ENCODE results near the gene PERM1. TPM values are rescaled to one million over a fixed set of nuclear protein-coding genes. Genes with fewer than 3 reads are reported as not detected.
A peak's percentile ranks its signal among the peaks of the same experiment; 100 is the strongest.

PERM1 gene
- total and polyA plus RNA-seq, 9 of the 15 experiments (the other 6 are each of a cell fraction or from before 2014, with no cell fraction given): not detected

DNA sequence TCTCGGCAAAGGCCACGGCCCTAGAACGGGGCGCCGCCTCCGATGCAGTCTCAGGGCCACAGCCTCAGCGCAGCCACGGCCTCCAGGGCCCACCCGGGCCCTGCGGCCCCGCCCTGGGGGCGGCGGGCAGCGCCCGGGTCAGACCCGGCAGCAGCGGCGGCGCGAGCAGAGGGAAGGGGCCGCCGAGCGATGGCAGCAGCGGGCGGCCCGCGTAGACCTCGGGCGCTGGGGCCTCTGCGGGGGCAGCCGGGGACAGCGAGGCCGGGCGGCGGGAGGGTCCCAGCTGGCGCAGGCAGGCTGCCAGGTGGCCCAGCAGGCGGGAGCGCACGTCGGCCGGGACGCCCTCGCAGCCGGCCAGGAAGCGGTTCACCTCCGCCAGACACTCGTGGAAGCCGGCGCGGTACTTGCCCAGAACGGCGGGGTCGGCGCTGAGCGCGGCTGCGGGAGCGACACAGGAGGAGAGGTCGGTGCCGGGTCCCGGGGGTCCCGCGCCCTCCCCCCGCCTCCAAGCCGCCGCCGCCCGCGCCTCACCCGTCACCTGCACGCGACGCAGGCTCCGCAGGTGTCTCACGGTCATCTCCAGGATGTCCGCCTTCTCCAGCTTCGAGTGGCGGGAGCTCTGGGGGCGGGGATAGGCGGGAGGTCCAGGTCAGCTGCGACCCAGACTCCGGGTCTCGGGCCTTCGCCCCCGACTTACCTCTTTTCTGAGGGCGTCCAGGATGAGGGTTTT, 17.3 kb upstream of the PERM1 start:
- peaks cover 16% of the 10 kb centered on the region; the same call in 2 of the 3 replicates for H3K79me2 ChIP-seq (ENCODE audit: control insufficient read depth, insufficient read depth, low read length)
- WGBS (ENCODE audit: insufficient coverage, low coverage, missing lambda C conversion rate): under 1% methylated on average over 80 of the region's 86 CpGs
- ChIA-PET POLR2A (interaction anchor here (1.5 kb wide), 1 partner anchor 18 kb away, joined by 3 read pairs; no protein-coding TSS in a partner anchor), CTCF (ENCODE audit: low intra/inter-chr PET ratio) (no interaction called here)
- ATAC-seq (peak; percentile 4; the same call in 2 of the 3 replicates), FAIRE-seq (peak; percentile 51), DNase-seq (ENCODE audit: extremely low read depth in 1 of 4, low spot score in 3 of 4) (peak; percentile 61 to 70 (median 66))
- no peaks in the 10 kb centered on the region for H3K9me1 ChIP-seq (ENCODE audit: control insufficient read depth, insufficient read depth, low read length)
- peak overlapping the region; percentile 52 for H3K4me3 ChIP-seq
- peak overlapping the region; percentile 77 for H3K4me2 ChIP-seq (ENCODE audit: insufficient read depth, low read length)
- intact Hi-C loops (cut with micrococcal nuclease): no loop called here
- H3K27me3 ChIP-seq (ENCODE audit: control insufficient read depth in 2 of 2, insufficient read depth in 2 of 2, low read length in 2 of 2): peaks cover 0 to 8% of the 10 kb centered on the region in 2 experiments; a peak in 1 of 5 replicates
- peaks cover 17 to 82% of the 10 kb centered on the region in 2 experiments for H3K4me1 ChIP-seq (replicated peaks in 1 of 2; ENCODE audit: control insufficient read depth in 2 of 2, insufficient read depth in 2 of 2, low read length in 2 of 2)
- H3K9ac ChIP-seq (ENCODE audit: insufficient read depth in 1 of 2, low read depth in 2 of 2, low read length in 2 of 2): peak overlapping the region; percentile 86 to 99
- peak overlapping the region; percentile 95 for H3K27ac ChIP-seq (ENCODE audit: extremely low read depth, low read depth, low read length)
- peaks cover 13% of the 10 kb centered on the region; the same call in 1 of the 2 replicates for H4K20me1 ChIP-seq (replicated peaks; ENCODE audit: control insufficient read depth, insufficient read depth, low read length)
- no peaks in the 10 kb centered on the region for H3K9me3 ChIP-seq (replicated peaks; ENCODE audit: control insufficient read depth, insufficient read depth, low read depth, low read length)
- H2AFZ ChIP-seq (ENCODE audit: low read depth, low read length): peak overlapping the region; percentile 66; the same call in 1 of the 2 replicates
- H3K36me3 ChIP-seq (ENCODE audit: control insufficient read depth, insufficient read depth, low read length): no peaks in the 10 kb centered on the region
- in situ Hi-C loops (cut with MboI): no loop called here
- BruUV-seq (replicated peaks): TSS peak; percentile 76
- TF ChIP-seq JUNB (CRISPR knock-in tag; conservative IDR thresholded peaks at IDR 0.05) (no peak), SIN3A (IDR thresholded peaks at IDR 0.05; ENCODE audit: borderline replicate concordance in 2 of 2, control insufficient read depth in 1 of 2, low read depth in 2 of 2, low read length in 2 of 2) (peak; percentile 45 to 62; a peak in 2 of 4 replicates), GABPA (tag; conservative IDR thresholded peaks at IDR 0.05; ENCODE audit: low read depth) (no peak), WHSC1 (IDR thresholded peaks at IDR 0.05; ENCODE audit: low read length) (no peak), TCF7L2 (IDR thresholded peaks at IDR 0.05; ENCODE audit: low read depth, low read length) (no peak), FOXA3 (CRISPR knock-in tag; conservative IDR thresholded peaks at IDR 0.05 in 1 of 2, IDR thresholded peaks at IDR 0.05 in 1 of 2) (no peak; a peak in 1 of 4 replicates), ZFP1 (CRISPR knock-in tag; IDR thresholded peaks at IDR 0.05) (no peak), KDM2B (CRISPR knock-in tag; IDR thresholded peaks at IDR 0.05) (no peak), ZNF431 (CRISPR knock-in tag; IDR thresholded peaks at IDR 0.05) (0 out of 2 replicates have a peak, but pooled peaks have one; percentile 51), NR2C1 (IDR thresholded peaks at IDR 0.05) (no peak), NR2C1 (tag; IDR thresholded peaks at IDR 0.05) (no peak)
- TF ChIP-seq, protein P1, sequence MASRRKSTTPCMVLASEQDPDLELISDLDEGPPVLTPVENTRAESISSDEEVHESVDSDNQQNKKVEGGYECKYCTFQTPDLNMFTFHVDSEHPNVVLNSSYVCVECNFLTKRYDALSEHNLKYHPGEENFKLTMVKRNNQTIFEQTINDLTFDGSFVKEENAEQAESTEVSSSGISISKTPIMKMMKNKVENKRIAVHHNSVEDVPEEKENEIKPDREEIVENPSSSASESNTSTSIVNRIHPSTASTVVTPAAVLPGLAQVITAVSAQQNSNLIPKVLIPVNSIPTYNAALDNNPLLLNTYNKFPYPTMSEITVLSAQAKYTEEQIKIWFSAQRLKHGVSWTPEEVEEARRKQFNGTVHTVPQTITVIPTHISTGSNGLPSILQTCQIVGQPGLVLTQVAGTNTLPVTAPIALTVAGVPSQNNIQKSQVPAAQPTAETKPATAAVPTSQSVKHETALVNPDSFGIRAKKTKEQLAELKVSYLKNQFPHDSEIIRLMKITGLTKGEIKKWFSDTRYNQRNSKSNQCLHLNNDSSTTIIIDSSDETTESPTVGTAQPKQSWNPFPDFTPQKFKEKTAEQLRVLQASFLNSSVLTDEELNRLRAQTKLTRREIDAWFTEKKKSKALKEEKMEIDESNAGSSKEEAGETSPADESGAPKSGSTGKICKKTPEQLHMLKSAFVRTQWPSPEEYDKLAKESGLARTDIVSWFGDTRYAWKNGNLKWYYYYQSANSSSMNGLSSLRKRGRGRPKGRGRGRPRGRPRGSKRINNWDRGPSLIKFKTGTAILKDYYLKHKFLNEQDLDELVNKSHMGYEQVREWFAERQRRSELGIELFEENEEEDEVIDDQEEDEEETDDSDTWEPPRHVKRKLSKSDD (conservative IDR thresholded peaks at IDR 0.05; ENCODE audit: low read length): no peak
- TF ChIP-seq, protein P2, sequence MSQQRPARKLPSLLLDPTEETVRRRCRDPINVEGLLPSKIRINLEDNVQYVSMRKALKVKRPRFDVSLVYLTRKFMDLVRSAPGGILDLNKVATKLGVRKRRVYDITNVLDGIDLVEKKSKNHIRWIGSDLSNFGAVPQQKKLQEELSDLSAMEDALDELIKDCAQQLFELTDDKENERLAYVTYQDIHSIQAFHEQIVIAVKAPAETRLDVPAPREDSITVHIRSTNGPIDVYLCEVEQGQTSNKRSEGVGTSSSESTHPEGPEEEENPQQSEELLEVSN (IDR thresholded peaks at IDR 0.05; ENCODE audit: borderline replicate concordance in 1 of 2, extremely low read depth in 1 of 2, insufficient read depth in 1 of 2, insufficient read length in 1 of 2, low read depth in 1 of 2, low read length in 1 of 2, poor library complexity in 1 of 2, severe bottlenecking in 1 of 2): peak; percentile 79 to 95
- TF ChIP-seq, protein P3, sequence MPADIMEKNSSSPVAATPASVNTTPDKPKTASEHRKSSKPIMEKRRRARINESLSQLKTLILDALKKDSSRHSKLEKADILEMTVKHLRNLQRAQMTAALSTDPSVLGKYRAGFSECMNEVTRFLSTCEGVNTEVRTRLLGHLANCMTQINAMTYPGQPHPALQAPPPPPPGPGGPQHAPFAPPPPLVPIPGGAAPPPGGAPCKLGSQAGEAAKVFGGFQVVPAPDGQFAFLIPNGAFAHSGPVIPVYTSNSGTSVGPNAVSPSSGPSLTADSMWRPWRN (IDR thresholded peaks at IDR 0.05; ENCODE audit: low read depth): no peak
- TF ChIP-seq, protein P4, sequence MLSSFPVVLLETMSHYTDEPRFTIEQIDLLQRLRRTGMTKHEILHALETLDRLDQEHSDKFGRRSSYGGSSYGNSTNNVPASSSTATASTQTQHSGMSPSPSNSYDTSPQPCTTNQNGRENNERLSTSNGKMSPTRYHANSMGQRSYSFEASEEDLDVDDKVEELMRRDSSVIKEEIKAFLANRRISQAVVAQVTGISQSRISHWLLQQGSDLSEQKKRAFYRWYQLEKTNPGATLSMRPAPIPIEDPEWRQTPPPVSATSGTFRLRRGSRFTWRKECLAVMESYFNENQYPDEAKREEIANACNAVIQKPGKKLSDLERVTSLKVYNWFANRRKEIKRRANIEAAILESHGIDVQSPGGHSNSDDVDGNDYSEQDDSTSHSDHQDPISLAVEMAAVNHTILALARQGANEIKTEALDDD (IDR thresholded peaks at IDR 0.05): no peak

All from K562 (cell line).